Measurements from ENCODE around the gene OLFML3.

DNA sequence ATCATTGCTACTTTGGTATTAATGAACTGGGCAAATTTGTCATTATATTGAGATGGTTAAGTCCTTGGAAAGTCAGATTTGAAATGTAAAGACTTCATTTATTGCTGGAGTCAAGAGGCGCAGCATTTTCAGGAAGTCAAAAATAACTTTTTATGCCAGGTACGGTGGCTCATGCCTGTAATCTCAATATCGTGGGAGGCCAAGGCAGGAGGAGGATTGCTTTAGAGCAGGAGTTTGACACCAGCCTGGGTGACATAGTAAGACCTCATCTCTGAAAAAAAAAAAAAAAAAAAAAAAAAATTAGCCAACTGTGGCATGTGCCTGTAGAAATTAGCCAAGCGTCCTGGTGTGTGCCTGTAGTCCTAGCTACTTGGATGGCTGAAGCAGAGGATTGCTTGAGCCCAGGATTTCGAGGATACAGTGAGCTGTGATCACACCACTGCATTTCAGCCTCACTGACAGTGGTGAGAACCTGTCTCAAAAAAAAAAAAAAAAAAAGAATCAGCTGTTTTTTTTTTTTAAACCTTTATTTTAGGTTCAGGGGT lies 44.7 kb upstream of the OLFML3 start:
- no peak for TF ChIP-seq EZH2 (optimal IDR thresholded peaks at IDR 0.05; ENCODE audit: low read depth, low read length)
- no peak for TF ChIP-seq CTCF (IDR thresholded peaks at IDR 0.05; ENCODE audit: low read length)
- TF ChIP-seq EZH2phosphoT487 (IDR thresholded peaks at IDR 0.05; ENCODE audit: low read length) = no peak

Measured in MM.1S (cell line).